Measurements from ENCODE around the gene CXCR6. TPM values are rescaled to one million over a fixed set of nuclear protein-coding genes. Genes with fewer than 3 reads are reported as not detected.

CXCR6 gene
- 0.28 TPM for polyA plus RNA-seq (ENCODE audit: insufficient read length)

DNA sequence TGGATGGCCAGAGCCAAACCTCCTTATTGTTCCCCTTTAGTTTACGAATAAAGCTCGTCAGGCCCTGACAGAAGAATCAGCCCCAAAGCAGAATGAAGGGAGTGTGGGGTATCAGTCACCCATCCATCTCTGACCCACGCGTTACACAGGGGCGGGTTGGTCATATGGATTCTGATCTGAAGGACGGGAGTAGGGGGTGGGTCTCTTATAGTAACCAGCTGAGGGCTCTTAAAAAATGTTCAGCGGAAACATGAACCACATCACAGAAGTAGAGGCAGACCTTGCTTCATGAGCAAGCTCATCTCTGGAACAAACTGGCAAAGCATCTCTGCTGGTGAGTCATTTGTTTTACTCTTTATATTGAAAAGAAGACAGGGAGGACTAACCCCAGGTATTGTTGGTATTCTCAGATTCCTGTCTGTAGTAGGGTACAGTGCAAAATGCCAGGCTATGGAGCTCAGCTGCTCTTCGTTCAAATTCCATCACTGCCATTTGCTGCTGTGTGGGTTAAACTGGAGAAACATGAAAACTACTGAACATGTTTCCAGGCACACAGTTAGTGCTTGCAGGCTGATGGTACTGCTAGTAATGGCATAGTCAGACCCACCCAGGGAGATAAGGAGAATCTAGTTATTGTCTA, at the start of gene CXCR6:
CXCR6 (plus strand) TSS at position 258 of the 640 bp plus-strand sequence. CDS start 3,018 bp downstream, outside the sequence.
- no peak for DNase-seq (ENCODE audit: low read depth)

DNA sequence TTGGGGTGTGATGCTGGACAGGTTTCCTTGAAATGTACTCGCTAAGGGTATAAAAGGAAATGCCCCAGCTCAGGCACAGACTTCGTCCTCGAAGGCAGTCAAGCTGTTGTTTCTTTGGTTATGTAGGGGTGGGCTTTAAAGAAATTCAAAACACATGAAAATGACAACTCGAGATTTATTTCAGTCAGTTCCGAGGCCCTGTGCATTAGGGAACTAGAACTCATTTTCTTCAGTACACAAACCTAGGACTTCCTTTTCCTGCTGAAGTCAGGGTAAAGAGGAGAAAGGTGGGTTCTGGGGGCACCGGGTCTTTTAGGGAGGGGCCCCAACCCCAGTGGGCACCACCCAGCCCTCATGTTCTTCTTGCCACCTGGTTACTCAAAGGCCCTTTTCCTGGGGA, 49.2 kb upstream of the CXCR6 start:
- no peak for DNase-seq (ENCODE audit: low read depth)

DNA sequence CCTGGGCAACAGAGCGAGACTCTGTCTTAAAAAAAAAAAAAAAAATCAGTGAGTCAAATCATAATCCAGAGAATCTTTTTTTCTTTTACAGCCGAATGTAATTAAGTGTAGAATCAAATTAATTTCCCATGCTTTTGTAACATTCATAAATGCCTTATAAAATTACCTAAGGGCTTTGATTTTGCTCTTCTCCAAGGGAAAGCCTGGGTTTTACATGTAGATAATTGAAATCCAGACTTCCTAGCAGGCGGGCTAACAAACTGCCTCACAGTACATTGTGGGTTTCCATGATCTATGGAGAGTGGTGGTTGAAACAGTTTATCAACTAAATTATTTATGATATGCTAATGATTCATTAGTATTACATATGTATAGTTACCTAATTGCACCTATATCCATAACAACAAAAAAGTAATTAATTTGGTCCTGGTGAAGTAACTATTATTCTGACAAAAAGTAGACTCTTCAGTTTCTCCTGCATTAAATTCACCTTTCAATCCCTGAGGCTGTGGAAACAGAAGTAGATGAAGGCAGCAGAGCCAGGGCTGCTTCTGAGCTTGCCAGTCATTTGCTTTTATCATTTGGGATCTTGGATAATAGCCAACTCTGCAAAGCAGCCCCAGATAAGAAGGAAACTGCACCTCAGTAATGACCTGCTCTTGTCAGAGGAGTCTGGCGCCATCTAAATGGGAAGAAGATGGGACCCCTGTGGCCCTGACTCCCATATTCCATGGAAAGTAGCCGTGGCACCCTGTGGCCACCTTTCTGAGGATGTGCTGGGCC, 47.4 kb upstream of the CXCR6 start:
- no peak for DNase-seq (ENCODE audit: low read depth)

- DNase-seq (ENCODE audit: low read depth), result no peak
Measured at GRCh38 chr3:45896956-45897355, 46.3 kb upstream of the CXCR6 start.

- no peak for DNase-seq (ENCODE audit: low read depth)
Measured at GRCh38 chr3:45904931-45905330, 38.3 kb upstream of the CXCR6 start.

DNA sequence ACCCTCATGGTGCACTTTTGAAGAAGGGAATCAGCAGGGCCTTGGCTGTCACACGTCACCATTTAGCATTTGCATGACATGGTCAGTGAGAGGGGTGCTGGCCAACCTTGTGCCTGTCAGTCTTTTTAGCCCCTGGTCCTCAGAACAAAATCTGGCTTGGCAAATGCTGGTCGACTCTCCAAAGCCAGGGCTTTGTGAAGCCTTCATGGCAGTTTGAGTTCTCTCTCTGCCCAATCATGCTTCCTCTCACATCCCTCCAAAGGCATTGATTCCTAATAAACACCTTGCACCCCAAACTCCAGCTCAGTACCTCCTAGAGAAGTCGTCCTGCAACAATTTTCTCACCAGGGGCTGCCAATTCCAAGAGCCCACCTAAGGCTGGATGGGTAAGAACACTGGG, 37.5 kb upstream of the CXCR6 start:
- DNase-seq (ENCODE audit: low read depth), result no peak

GRCh38 chr3:45906681-45907407, 36.4 kb upstream of the CXCR6 start:
- DNase-seq (ENCODE audit: low read depth), result no peak

GRCh38 chr3:45907769-45908705, 35.2 kb upstream of the CXCR6 start:
- DNase-seq (ENCODE audit: low read depth), result no peak

DNA sequence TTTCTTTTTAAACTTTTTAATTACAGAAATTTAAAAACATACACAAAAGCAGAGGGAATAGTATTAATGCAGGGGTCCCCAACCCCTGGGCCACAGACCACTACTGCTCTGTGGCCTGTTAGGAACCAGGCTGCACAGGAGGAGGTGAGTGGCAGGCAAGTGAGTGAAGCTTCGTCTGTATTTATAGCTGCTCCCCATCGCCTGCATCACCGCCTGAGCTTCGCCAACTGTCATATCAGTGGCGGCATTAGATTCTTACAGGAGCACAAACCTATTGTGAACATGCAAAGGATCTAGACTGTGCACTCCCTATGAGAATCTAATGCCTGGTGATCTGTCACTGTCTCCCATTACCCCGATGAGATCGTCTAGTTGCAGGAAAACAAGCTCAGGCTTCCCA, 34.5 kb upstream of the CXCR6 start:
- no peak for DNase-seq (ENCODE audit: low read depth)

GRCh38 chr3:45909542-45909941, 33.7 kb upstream of the CXCR6 start:
- no peak for DNase-seq (ENCODE audit: low read depth)

- DNase-seq (ENCODE audit: low read depth), result no peak
Measured at GRCh38 chr3:45910892-45911291, 32.4 kb upstream of the CXCR6 start.

GRCh38 chr3:45911511-45912226, 31.6 kb upstream of the CXCR6 start:
- no peak for DNase-seq (ENCODE audit: low read depth)

GRCh38 chr3:45912435-45912834, 30.8 kb upstream of the CXCR6 start:
- no peak for DNase-seq (ENCODE audit: low read depth)

- DNase-seq (ENCODE audit: low read depth), result no peak
Measured at GRCh38 chr3:45914362-45915058, 28.8 kb upstream of the CXCR6 start.

DNA sequence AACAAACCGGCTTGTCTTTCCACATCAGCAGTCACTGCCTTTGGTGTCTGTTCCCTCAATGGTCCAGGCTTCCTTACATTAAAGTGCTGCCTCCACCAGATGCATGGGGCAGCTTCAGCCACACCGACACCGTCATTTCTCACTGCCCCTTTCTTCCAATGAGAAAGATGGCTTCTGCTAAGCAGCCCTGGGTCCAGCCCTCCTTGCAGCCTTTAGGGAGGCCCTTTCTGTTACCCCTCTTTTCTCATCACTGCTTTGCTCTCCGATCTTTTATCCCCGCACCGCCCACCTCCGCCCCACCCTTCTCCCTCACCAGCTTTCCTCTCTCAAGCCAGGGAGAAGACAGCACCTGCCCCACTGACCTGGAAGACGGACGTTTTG, 28.2 kb upstream of the CXCR6 start:
- no peak for DNase-seq (ENCODE audit: low read depth)

- no peak for DNase-seq (ENCODE audit: low read depth)
Measured at GRCh38 chr3:45915518-45916231, 27.6 kb upstream of the CXCR6 start.

- DNase-seq (ENCODE audit: low read depth), result no peak
Measured at GRCh38 chr3:45917146-45917898, 25.9 kb upstream of the CXCR6 start.

- no peak for DNase-seq (ENCODE audit: low read depth)
Measured at GRCh38 chr3:45921158-45922038, 21.9 kb upstream of the CXCR6 start.

All from forelimb muscle (tissue), 1 donor.